NT2/D1 (cell line): ENCODE data around the gene KPNA2.

Experiments used
- DNase-seq: peaks from one replicate; pipeline ENCODE4 v3.0.0-alpha.2; 2011; ENCODE audit warnings: low read depth, low spot score
- H3K27me3 ChIP-seq: 2 replicates; pipeline ENCODE4 v1.6.0; 2011; ENCODE audit warnings: mild to moderate bottlenecking; ENCODE audit not compliant: insufficient read length, insufficient read depth
- H3K36me3 ChIP-seq: 2 replicates; pipeline ENCODE4 v1.6.1; 2011; ENCODE audit warnings: mild to moderate bottlenecking, low read length, mixed read lengths; ENCODE audit not compliant: insufficient read depth, insufficient read length
- H3K4me1 ChIP-seq: 2 replicates; pipeline ENCODE4 v1.5.1; 2011; ENCODE audit not compliant: insufficient read depth, insufficient read length
- H3K4me3 ChIP-seq: 2 replicates; pipeline ENCODE4 v1.5.1; 2011; ENCODE audit warnings: low read depth; ENCODE audit not compliant: insufficient read length
- H3K9ac ChIP-seq: 2 replicates; pipeline ENCODE4 v1.6.0; 2011; ENCODE audit warnings: low read depth; ENCODE audit not compliant: insufficient read length
- H3K9me3 ChIP-seq: 2 replicates; pipeline ENCODE4 v1.5.1; 2011; ENCODE audit warnings: mild to moderate bottlenecking, low read length; ENCODE audit not compliant: insufficient read depth
- SUZ12 ChIP-seq: IDR thresholded peaks from 2 replicates; pipeline ENCODE4 v1.6.1; 2011; ENCODE audit not compliant: insufficient read length, insufficient read depth; ENCODE audit errors: extremely low read depth
- YY1 ChIP-seq: IDR thresholded peaks from 2 replicates; pipeline ENCODE4 v1.6.1; 2011; ENCODE audit not compliant: insufficient read length, insufficient read depth
- ZNF274 ChIP-seq: IDR thresholded peaks from 2 replicates; pipeline ENCODE4 v1.6.1; 2011; ENCODE audit warnings: mild to moderate bottlenecking, low read depth, low read length

Gene KPNA2

DNA sequence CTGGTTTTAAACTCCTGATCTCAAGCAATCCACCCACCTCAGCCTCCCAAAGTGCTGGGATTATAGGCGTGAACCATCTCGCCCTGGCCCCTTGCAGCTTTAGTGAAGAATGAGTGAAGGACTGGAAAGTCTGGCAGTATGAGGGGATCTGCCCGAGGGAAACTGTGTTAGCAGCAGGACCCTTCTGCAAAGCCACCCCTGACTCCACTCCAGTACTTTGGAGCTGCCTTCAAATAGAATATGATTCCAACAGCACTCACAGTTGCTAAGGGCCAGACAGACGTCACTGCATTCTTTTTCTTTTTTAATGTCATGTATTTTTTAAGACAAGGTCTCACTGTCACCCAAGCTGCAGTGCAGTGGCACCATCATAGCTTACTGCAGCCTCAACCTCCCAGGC, 52.3 kb downstream of the KPNA2 start:
- no peak for DNase-seq
- Histone ChIP-seq H3K36me3 (no peaks in the 10 kb centered on the region), H3K4me1 (peaks cover 9% of the 10 kb centered on the region), H3K4me3 (no peak overlapping the region), H3K27me3 (no peaks in the 10 kb centered on the region), H3K9ac (no peak overlapping the region), H3K9me3 (no peaks in the 10 kb centered on the region)
- TF ChIP-seq ZNF274: no peak
- no peak for TF ChIP-seq YY1
- no peak for TF ChIP-seq SUZ12

DNA sequence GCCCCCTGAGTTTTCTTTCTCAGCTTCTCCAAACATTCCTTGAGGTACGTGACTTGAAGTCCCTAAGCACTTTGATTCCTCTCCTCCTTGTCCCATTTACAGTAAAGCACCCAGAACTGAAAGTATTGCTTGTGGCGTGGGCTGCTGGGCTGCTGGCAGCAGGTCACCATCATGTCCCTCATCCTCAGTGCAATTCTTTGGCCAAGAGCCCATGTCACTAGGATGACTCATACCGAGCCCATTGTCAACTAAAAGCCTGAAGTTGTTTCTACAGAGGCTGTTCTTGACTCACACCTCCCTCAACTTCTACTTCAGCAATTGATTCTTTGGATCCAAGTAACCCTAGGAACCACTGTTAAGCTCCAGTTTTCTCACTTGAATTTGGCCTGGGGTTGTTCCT, 54.3 kb downstream of the KPNA2 start:
- Histone ChIP-seq H3K27me3 (no peaks in the 10 kb centered on the region), H3K9me3 (no peaks in the 10 kb centered on the region), H3K9ac (no peak overlapping the region), H3K4me1 (peaks cover 9% of the 10 kb centered on the region), H3K36me3 (no peaks in the 10 kb centered on the region), H3K4me3 (no peak overlapping the region)
- no peak for TF ChIP-seq SUZ12
- TF ChIP-seq YY1: no peak
- TF ChIP-seq ZNF274: no peak
- DNase-seq: peak; percentile 25

DNA sequence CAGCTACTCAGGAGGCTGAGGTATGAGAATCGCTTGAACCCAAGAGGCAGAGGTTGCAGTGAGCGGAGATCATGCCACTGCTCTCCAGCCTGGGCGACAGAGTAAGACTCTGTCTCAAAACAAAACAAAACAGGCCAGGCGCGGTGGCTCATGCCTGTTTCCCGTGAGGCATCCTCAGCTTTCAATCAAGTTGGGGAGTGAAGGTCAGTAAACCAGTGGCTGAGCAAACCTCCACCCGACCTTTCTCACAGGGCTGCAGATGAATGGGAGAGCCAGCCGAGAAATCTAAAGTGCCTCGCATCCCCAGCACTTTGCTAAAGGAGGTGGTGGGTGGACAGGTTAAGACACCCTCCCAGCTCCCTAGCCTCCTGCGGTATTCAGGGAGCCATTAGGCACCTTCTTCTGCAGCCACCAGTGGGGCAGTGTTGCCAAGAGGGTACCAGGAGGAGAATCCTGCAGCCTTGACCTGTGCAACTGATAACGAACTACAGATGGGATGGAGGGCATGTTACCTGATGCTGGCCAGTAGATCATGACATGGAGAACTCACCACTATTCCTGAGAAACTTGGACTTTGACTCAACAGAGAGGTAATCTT, 59.0 kb downstream of the KPNA2 start:
- Histone ChIP-seq H3K9me3 (peaks cover 3% of the 10 kb centered on the region; the same call in 1 of the 2 replicates), H3K9ac (no peak overlapping the region), H3K36me3 (no peaks in the 10 kb centered on the region), H3K4me1 (no peaks in the 10 kb centered on the region), H3K4me3 (no peak overlapping the region), H3K27me3 (no peaks in the 10 kb centered on the region)
- no peak for TF ChIP-seq YY1
- no peak for TF ChIP-seq SUZ12
- TF ChIP-seq ZNF274: no peak
- DNase-seq: no peak

DNA sequence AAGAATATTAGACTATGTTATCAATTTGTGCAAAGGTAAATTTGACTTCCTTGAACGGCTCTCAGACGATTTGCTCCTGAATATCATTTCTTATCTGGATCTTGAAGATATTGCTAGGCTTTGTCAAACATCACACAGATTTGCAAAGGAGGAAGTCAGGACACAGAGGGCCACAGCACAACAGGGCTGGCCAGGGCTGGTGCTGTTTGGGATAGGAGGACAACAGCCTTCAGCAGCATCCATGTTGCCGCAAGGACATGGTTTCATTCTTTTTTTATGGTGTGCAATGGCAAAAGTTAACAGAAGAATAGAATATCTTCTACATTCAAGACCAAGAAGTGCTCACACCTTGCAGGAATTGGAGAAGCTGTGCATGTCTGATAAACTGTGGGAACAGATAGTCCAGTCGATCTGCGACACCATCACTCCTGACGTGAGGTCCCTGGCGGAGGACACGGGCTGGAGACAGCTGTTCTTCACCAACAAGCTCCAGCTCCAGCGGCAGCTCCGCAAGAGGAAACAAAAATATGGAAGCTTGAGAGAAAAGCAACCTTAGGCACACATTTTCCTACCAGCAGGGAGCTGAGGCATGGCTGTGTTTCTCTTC, 59.8 kb downstream of the KPNA2 start:
- TF ChIP-seq ZNF274 (no peak), SUZ12 (no peak), YY1 (no peak)
- Histone ChIP-seq H3K36me3 (no peaks in the 10 kb centered on the region), H3K27me3 (peaks cover 5% of the 10 kb centered on the region), H3K4me1 (no peaks in the 10 kb centered on the region), H3K9ac (no peak overlapping the region), H3K9me3 (peaks cover 10% of the 10 kb centered on the region; the same call in 1 of the 2 replicates), H3K4me3 (no peak overlapping the region)
- DNase-seq: no peak

DNA sequence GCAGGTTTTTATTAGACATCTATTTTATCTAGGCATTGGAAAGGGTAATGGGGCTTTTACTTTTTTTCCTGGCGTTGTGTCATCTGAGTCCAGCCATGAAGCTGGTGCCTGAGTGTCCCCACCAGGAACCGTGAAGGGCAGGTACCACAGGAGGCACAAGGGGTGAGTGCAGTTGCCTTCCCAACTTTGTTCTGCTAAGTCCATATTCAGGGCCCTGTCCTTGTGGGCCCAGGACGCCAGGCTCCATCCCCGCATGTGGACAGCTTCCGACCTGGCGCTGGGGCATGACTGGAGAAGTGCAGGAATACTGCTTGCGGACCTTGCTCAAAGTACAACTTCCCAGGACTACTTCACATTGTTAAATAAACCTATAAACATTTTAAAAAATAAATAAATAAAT, 60.6 kb downstream of the KPNA2 start:
- DNase-seq: no peak
- H3K27me3 ChIP-seq: peaks cover 13% of the 10 kb centered on the region
- peaks cover 11% of the 10 kb centered on the region; the same call in 1 of the 2 replicates for H3K9me3 ChIP-seq
- peaks cover 2% of the 10 kb centered on the region for H3K4me1 ChIP-seq
- no peak overlapping the region for H3K4me3 ChIP-seq
- H3K9ac ChIP-seq: no peak overlapping the region
- TF ChIP-seq YY1 (no peak), ZNF274 (no peak), SUZ12 (no peak)
- H3K36me3 ChIP-seq: no peaks in the 10 kb centered on the region
